Trophoblast cell (in vitro differentiated cells and primary cell): ENCODE data around the gene WNT5A.
A peak's percentile ranks its signal among the peaks of the same experiment; 100 is the strongest.
"Not testable (repeated sequence)": the region's sequence is repeated elsewhere in the genome, so short reads cannot be mapped to it uniquely, and the experiment has no call there.

Experiments used
- DNase-seq, 2 donors: peaks; one replicate each; pipeline ENCODE4 v3.0.0-alpha.2; 2016
- H2AFZ ChIP-seq: 2 replicates; pipeline ENCODE4 v1.6.1; 2013; ENCODE audit warnings: low read length, moderate library complexity, mild to moderate bottlenecking; ENCODE audit not compliant: insufficient read depth, poor library complexity
- H2AK5ac ChIP-seq: 2 replicates; pipeline ENCODE4 v1.6.1; 2013; ENCODE audit warnings: mild to moderate bottlenecking, low read length
- H2BK120ac ChIP-seq: 2 replicates; pipeline ENCODE4 v1.6.1; 2013; ENCODE audit warnings: low read length, mild to moderate bottlenecking, moderate library complexity; ENCODE audit not compliant: insufficient read depth, poor library complexity
- H2BK12ac ChIP-seq: 2 replicates; pipeline ENCODE4 v1.6.1; 2013; ENCODE audit warnings: mild to moderate bottlenecking, low read length, moderate library complexity
- H2BK5ac ChIP-seq: 2 replicates; pipeline ENCODE4 v1.6.1; 2013; ENCODE audit warnings: low read length, low read depth, moderate library complexity, mild to moderate bottlenecking; ENCODE audit not compliant: poor library complexity
- H3K14ac ChIP-seq: 2 replicates; pipeline ENCODE4 v1.6.1; 2013; ENCODE audit warnings: mild to moderate bottlenecking, low read length
- H3K18ac ChIP-seq: 2 replicates; pipeline ENCODE4 v1.6.1; 2013; ENCODE audit warnings: mild to moderate bottlenecking, low read length
- H3K23ac ChIP-seq: 2 replicates; pipeline ENCODE4 v1.6.1; 2013; ENCODE audit warnings: low read length
- H3K27ac ChIP-seq: 2 replicates; pipeline ENCODE4 v1.5.1; 2013; ENCODE audit warnings: low read depth, mild to moderate bottlenecking, inconsistent platforms, low read length, moderate library complexity
- H3K27me3 ChIP-seq: 2 replicates; pipeline ENCODE4 v1.6.1; 2013; ENCODE audit warnings: inconsistent platforms, mild to moderate bottlenecking, low read length, moderate library complexity; ENCODE audit not compliant: insufficient read depth
- H3K36me3 ChIP-seq, 2 experiments: 1 replicate in 1 of 2; 2 replicates in 1 of 2; pipeline ENCODE4 v1.6.1; 2013; ENCODE audit warnings: low read length in 2 of 2, mild to moderate bottlenecking in 2 of 2, moderate library complexity in 1 of 2; ENCODE audit not compliant: insufficient read depth in 2 of 2, control insufficient read depth in 1 of 2
- H3K4ac ChIP-seq: 2 replicates; pipeline ENCODE4 v1.6.1; 2013; ENCODE audit warnings: low read depth, mild to moderate bottlenecking, low read length, moderate library complexity
- H3K4me1 ChIP-seq, 2 experiments: 1 replicate in 1 of 2; 2 replicates in 1 of 2; pipeline ENCODE4 v1.6.1; 2013; ENCODE audit warnings: low read length in 2 of 2, mild to moderate bottlenecking in 2 of 2, moderate library complexity in 1 of 2; ENCODE audit not compliant: insufficient read depth in 2 of 2, control insufficient read depth in 1 of 2
- H3K4me2 ChIP-seq: 2 replicates; pipeline ENCODE4 v1.6.1; 2013; ENCODE audit warnings: inconsistent platforms, mild to moderate bottlenecking, low read length, moderate library complexity
- H3K4me3 ChIP-seq: 2 replicates; pipeline ENCODE4 v1.5.1; 2013; ENCODE audit warnings: mild to moderate bottlenecking, low read depth, low read length, inconsistent platforms
- H3K79me1 ChIP-seq: one replicate; pipeline ENCODE4 v1.6.1; 2013; ENCODE audit warnings: low read length
- H3K79me2 ChIP-seq: 2 replicates; pipeline ENCODE4 v1.6.1; 2013; ENCODE audit warnings: low read length, mild to moderate bottlenecking; ENCODE audit not compliant: control insufficient read depth, insufficient read depth, poor library complexity
- H3K9ac ChIP-seq: 2 replicates; pipeline ENCODE4 v1.6.1; 2013; ENCODE audit warnings: mild to moderate bottlenecking, low read length
- H3K9me3 ChIP-seq: 2 replicates; pipeline ENCODE4 v1.6.1; 2013; ENCODE audit warnings: low read depth, mild to moderate bottlenecking, control low read depth, inconsistent platforms, low read length; ENCODE audit not compliant: insufficient read depth
- H4K12ac ChIP-seq: 2 replicates; pipeline ENCODE4 v1.6.1; 2013; ENCODE audit warnings: low read depth, mild to moderate bottlenecking, low read length, moderate library complexity
- H4K8ac ChIP-seq: 2 replicates; pipeline ENCODE4 v1.6.1; 2013; ENCODE audit warnings: low read depth, mild to moderate bottlenecking, low read length, moderate library complexity
- H4K91ac ChIP-seq: one replicate; pipeline ENCODE4 v1.6.1; 2013; ENCODE audit warnings: low read depth, mild to moderate bottlenecking, low read length, moderate library complexity
- WGBS: extraction: QIAGEN DNeasy Blood & Tissue Kit; methylation state at CpG from one replicate; pipeline ENCODE4 v1.1.7; 2013; ENCODE audit warnings: missing lambda C conversion rate; ENCODE audit not compliant: insufficient read length, insufficient coverage; ENCODE audit errors: extremely low coverage; 5-methylcytosine and 5-hydroxymethylcytosine counted together

The WNT5A gene

DNA sequence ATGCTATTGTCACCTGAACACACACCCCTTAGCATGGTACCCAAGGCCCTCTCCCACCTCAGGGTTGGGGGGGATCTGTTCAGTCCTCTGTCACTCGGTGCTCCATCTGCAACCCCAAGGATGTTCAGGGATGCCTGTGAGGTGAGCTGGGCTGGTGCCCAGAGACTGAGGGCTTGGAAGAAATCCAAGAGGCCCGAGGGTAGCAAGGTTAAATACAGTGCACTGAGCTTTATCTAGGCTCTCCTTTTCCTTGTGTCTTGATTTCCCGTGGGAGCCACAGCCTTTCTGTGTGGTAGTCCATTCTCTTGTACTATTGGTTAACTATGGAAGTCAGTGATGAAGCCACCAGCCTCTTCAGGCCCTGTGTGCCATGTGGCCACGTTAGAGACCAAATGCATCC, 18.7 kb upstream of the WNT5A start:
- no peaks in the 10 kb centered on the region for H3K36me3 ChIP-seq
- no peaks in the 10 kb centered on the region for H3K79me2 ChIP-seq
- H3K79me1 ChIP-seq, result no peaks in the 10 kb centered on the region
- peak overlapping the region; percentile 18 for H2BK5ac ChIP-seq
- H3K18ac ChIP-seq, result no peak overlapping the region
- H3K9me3 ChIP-seq, result no peaks in the 10 kb centered on the region
- H4K91ac ChIP-seq, result no peak overlapping the region
- H3K4me1 ChIP-seq, result peaks cover 0 to 2% of the 10 kb centered on the region in 2 experiments
- H3K14ac ChIP-seq, result no peak overlapping the region
- H3K27ac ChIP-seq, result no peak overlapping the region
- peak overlapping the region; percentile 74 for H2BK12ac ChIP-seq
- no CpG with 5 or more reads among the region's 4 CpGs for WGBS
- H2AK5ac ChIP-seq, result no peak overlapping the region
- H3K27me3 ChIP-seq, result no peaks in the 10 kb centered on the region
- no peak overlapping the region for H3K9ac ChIP-seq
- no peak for DNase-seq
- no peak overlapping the region for H3K4ac ChIP-seq
- no peak overlapping the region for H2BK120ac ChIP-seq
- H3K23ac ChIP-seq, result no peak overlapping the region
- H3K4me3 ChIP-seq, result no peak overlapping the region
- peak overlapping the region; percentile 43 for H4K8ac ChIP-seq
- no peak overlapping the region for H2AFZ ChIP-seq
- no peak overlapping the region for H3K4me2 ChIP-seq
- no peak overlapping the region for H4K12ac ChIP-seq

DNA sequence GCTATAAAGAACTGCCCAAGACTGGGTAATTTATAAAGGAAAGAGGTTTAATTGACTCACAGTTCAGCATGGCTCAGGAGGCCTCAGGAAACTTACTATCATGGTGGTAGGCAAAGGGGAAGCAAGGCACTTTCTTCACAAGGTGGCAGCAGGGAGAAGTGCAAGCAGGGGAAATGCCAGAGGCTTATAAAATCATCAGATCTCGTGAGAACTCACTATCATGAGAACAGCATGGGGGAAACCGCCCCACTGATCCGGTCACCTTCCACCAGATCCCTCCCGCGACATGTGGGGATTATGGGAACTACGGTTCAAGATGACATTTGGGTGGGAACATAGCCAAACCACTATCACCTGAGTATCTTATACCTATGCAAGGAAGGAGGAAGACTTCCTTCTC, 18.0 kb upstream of the WNT5A start:
- H4K8ac ChIP-seq, H3K79me1 ChIP-seq, H3K4me3 ChIP-seq, H3K9ac ChIP-seq, H3K23ac ChIP-seq, H2AK5ac ChIP-seq, H2BK120ac ChIP-seq, H3K4me2 ChIP-seq, H3K18ac ChIP-seq, H3K4me1 ChIP-seq, H2BK12ac ChIP-seq, H3K14ac ChIP-seq, H4K91ac ChIP-seq, H4K12ac ChIP-seq, H3K79me2 ChIP-seq, H3K4ac ChIP-seq, H3K36me3 ChIP-seq, H3K27ac ChIP-seq, H3K27me3 ChIP-seq, H2AFZ ChIP-seq, H2BK5ac ChIP-seq, H3K9me3 ChIP-seq: not testable (repeated sequence)
- peak in 1 of 2 donors; percentile 30 for DNase-seq
- WGBS, result no CpG with 5 or more reads among the region's 6 CpGs

DNA sequence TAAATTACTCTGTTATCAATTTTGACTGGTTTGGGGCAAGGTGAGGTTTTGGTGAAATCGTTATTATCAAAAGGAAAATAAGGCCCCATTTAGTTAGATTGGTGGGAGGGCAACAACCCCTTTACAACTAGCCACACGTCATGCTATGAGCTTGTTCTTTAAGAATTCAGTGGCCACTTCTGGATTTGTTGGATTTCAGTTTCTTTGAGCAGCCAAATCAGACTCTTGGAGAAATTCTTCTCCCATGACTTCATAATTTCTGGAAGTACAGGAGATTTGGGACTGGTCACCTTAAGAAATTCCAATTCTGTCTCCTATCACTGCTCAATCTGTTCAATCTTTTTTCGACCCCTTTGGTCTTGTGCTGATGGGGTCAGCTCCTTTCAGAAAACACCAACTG, 14.8 kb upstream of the WNT5A start:
- H3K4me2 ChIP-seq, result no peak overlapping the region
- H2BK5ac ChIP-seq, result no peak overlapping the region
- no peak overlapping the region for H3K9ac ChIP-seq
- H3K18ac ChIP-seq, result no peak overlapping the region
- H3K4ac ChIP-seq, result no peak overlapping the region
- no peak overlapping the region for H4K91ac ChIP-seq
- peaks cover 0 to 2% of the 10 kb centered on the region in 2 experiments for H3K4me1 ChIP-seq
- H3K27me3 ChIP-seq, result no peaks in the 10 kb centered on the region
- no peak overlapping the region for H3K14ac ChIP-seq
- H2BK120ac ChIP-seq, result no peak overlapping the region
- H3K23ac ChIP-seq, result no peak overlapping the region
- no peak overlapping the region for H4K8ac ChIP-seq
- no peak overlapping the region for H2BK12ac ChIP-seq
- no peaks in the 10 kb centered on the region for H3K36me3 ChIP-seq
- H3K79me2 ChIP-seq, result no peaks in the 10 kb centered on the region
- DNase-seq, result no peak
- WGBS, result no CpG with 5 or more reads among the region's 3 CpGs
- no peaks in the 10 kb centered on the region for H3K79me1 ChIP-seq
- H2AFZ ChIP-seq, result no peak overlapping the region
- no peak overlapping the region for H3K27ac ChIP-seq
- no peak overlapping the region for H4K12ac ChIP-seq
- no peak overlapping the region for H2AK5ac ChIP-seq
- H3K9me3 ChIP-seq, result no peaks in the 10 kb centered on the region
- H3K4me3 ChIP-seq, result no peak overlapping the region

DNA sequence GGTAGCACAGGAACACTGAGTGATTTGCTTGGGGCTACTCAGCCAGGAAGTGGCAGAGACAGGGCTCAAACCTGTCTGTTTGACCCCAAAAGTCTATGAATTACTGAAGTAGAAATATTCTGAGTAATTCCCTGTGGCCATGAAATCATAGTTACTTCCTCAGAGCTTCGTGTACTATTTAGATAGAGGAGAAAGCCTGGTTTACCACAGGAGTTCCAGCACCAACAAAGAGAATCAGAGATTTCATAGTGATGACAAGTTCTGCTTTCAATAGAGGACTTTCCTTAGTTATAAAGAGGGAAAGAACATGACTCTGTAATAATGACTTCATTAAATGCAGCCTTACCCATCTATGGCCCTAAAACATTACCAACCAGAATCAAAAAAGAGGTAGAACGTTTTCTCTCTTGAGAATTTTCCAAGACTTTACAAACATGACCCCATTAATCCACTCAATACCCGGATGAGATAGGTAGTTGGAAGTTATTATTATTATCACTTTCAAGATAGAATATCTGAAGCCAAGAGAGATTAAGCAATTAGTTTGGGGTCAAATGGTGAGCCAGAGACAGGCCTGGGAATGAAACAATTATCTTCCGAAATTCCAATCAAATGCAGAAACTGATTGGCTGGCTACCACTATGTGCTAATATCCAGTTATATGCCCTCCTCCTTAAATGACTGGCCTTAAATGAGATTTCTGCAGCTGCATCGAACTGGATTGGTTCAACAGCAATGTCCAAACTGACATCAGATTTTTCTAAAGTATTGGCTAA, 13.6 kb upstream of the WNT5A start:
- Histone ChIP-seq H3K79me2 (no peaks in the 10 kb centered on the region), H3K18ac (no peak overlapping the region), H2BK120ac (no peak overlapping the region), H3K27ac (no peak overlapping the region), H4K12ac (no peak overlapping the region), H4K91ac (no peak overlapping the region), H2BK12ac (no peak overlapping the region), H3K27me3 (no peaks in the 10 kb centered on the region), H3K4me1 (peaks cover 0 to 2% of the 10 kb centered on the region in 2 experiments), H2AK5ac (no peak overlapping the region), H3K36me3 (no peaks in the 10 kb centered on the region), H3K9me3 (no peaks in the 10 kb centered on the region), H3K79me1 (no peaks in the 10 kb centered on the region), H2BK5ac (no peak overlapping the region), H4K8ac (no peak overlapping the region), H3K4me2 (no peak overlapping the region), H2AFZ (no peak overlapping the region), H3K4me3 (no peak overlapping the region), H3K4ac (no peak overlapping the region), H3K14ac (no peak overlapping the region), H3K9ac (no peak overlapping the region), H3K23ac (no peak overlapping the region)
- DNase-seq, result no peak
- WGBS, result no CpG with 5 or more reads among the region's 5 CpGs
